Activated CD4-positive, CD25-positive, alpha-beta regulatory T cell treated with anti-CD3 and anti-CD28 coated beads, Interleukin-2, amount 50 U/mL, for 24 hours (primary cell): ENCODE results near the gene TMIGD1.

Experiments
- ATAC-seq, 2 donors: fragments of 150-1000 bp; cut with Tn5 transposase; one replicate each; pipeline ENCODE4 v1.10.0; 2021; ENCODE audit warnings: mild to moderate bottlenecking in 1 of 2, moderate library complexity in 1 of 2

TMIGD1 gene

GRCh38 chr17:30323895-30324319 is 9.9 kb downstream of the TMIGD1 start:
- ATAC-seq: peak; percentile 91 to 94

- no peak for ATAC-seq
These were observed 10.5 kb downstream of the TMIGD1 start for GRCh38 chr17:30323262-30323894.

GRCh38 chr17:30321314-30321713 is 12.5 kb downstream of the TMIGD1 start:
- ATAC-seq: no peak

- ATAC-seq: no peak
These were observed 15.7 kb downstream of the TMIGD1 start for GRCh38 chr17:30318155-30318554.

DNA sequence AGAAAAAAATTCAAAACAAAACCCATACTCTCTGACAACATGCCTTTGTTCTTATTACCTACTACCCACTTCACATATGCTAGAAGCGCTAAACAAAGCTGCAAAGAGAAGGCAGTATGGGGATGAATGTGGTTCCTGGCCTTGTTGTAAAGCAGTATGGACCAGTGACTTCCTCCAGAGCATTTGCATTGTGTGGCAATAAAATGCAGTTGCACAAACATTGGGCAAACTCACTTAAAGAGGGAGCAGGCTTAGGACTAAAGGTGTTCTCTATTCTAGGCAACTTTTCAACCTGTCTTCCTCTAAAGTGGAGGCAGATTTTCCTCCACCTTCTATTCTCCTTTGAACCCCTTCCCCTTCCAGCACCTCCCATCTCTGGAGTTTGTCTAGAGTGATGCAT is 17.1 kb downstream of the TMIGD1 start:
- ATAC-seq: no peak

DNA sequence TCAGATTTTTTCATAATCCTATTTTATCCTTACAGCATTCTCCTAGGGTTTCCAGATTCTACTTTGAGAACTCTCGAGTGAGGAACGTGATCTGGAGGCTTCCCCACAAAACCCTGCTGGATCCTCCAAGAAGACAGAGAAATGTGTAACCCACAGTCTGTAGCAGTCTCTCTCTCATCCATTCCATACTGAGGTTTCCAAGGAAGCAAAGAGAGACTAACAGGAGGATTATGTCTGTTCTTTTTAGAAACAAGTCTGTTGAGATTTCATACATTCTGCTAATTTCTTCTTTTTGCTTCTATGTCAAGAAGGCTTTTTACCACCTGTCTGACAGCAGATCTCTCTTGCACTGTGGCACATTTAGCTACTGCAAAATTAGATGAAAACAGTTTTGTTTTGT is 18.8 kb downstream of the TMIGD1 start:
- ATAC-seq: no peak

- no peak for ATAC-seq
These were observed 19.4 kb downstream of the TMIGD1 start for GRCh38 chr17:30314474-30314873.

DNA sequence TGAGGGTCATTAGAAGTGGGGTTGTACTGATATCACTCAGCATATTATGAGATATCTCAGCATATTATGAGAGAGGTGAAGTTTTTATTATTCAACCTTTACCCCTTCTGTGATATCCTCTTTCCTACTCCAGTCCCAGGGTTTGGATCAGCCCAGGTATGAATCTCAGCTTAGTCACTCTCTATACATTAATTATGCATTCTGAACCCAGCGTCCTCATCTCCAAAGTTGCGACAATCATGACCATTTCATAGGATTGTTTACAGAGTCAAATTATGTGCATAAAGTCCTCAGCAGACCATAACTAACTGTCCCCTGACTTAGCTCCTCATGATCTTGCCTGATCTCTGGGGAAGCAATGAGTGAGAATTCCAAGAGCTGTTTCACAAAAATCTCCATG is 21.6 kb downstream of the TMIGD1 start:
- ATAC-seq: no peak

- no peak for ATAC-seq
These were observed 23.3 kb downstream of the TMIGD1 start for GRCh38 chr17:30310562-30310961.

GRCh38 chr17:30309591-30309990 is 24.3 kb downstream of the TMIGD1 start:
- no peak for ATAC-seq

- ATAC-seq: no peak
These were observed 25.5 kb downstream of the TMIGD1 start for GRCh38 chr17:30308406-30308805.

DNA sequence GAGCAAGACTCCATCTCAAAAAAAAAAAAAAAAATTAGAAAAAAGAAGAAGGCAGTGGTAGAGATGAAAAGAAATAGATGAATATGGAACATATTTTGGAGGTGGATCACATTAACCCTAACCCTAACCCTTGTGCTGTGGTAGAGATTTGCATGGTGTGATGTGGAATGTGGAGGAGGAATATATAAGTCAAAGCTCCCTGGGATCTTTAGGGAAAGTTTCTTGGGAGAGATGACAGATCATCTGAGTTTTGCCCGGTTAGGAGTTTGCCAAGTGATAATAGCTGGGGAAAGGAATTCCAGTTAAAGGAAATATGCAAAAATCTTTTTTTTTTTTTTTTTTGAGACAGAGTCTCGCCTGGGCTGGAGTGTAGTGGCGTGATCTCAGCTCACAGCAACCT is 29.1 kb downstream of the TMIGD1 start:
- ATAC-seq: no peak

DNA sequence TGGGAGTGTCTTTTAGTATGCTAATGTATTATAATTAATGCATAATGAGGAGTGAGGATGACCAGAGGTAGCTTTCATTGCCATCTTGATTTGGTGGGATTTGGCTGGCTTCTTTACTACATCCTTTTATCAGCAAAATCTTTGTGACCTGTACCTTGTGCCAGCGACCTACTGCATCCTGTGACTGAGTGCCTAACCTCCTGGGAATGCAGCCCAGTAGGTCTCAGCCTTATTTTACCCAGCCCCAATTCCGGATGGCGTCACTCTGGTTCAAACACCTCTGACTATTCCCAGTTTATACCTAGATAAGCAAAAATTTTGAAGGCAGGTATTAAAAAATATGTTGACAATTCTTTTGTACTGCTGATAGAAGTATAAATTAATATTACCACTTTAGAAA is 31.6 kb downstream of the TMIGD1 start:
- ATAC-seq: no peak

GRCh38 chr17:30300818-30301217 is 33.0 kb downstream of the TMIGD1 start:
- no peak for ATAC-seq

DNA sequence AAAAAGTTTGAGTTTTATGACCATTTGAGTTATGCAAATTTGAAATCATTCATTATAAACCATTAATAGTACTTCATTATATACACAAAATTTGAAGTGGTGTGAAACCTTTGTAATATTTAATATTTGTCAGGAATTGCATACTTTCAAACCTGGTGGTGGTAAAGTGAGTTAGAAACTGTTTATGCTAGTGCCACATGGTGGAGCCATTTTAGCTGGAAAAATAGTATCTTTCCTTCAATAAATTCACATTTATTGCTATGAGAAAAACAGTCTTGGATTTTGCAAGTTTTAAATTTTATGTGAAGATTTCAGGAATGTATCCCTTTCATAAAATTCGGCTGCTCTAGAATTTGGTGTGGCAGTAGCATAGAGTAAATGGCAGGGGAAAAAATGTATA is 34.9 kb downstream of the TMIGD1 start:
- no peak for ATAC-seq

- no peak for ATAC-seq
These were observed 36.1 kb downstream of the TMIGD1 start for GRCh38 chr17:30297715-30298114.

DNA sequence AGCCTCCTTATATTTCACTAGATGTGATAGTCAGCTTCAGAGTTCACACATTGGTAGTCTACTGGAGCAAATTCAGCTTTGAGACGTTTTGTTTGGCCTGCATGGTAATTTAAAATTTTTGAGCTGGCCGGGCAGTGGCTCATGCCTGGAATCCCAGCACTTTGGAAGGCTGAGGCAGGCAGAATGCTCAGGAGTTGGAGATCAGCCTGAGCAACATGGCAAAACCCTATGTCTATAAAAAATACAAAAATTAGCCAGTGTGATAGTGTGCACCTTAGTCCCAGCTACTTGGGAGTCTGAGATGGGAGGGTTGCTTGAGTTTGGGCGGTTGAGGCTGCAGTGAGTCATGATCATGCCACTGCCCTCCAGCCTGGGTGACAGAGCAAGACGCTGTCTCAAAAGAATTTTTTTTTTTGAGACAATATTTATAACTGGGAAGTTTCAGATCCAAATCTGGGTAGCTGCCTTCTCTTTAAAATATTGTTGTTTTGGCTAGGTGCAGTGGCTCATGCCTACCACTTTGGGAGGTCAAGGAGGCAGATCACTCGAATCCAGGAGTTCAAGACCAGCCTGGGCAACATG is 37.3 kb downstream of the TMIGD1 start:
- no peak for ATAC-seq

DNA sequence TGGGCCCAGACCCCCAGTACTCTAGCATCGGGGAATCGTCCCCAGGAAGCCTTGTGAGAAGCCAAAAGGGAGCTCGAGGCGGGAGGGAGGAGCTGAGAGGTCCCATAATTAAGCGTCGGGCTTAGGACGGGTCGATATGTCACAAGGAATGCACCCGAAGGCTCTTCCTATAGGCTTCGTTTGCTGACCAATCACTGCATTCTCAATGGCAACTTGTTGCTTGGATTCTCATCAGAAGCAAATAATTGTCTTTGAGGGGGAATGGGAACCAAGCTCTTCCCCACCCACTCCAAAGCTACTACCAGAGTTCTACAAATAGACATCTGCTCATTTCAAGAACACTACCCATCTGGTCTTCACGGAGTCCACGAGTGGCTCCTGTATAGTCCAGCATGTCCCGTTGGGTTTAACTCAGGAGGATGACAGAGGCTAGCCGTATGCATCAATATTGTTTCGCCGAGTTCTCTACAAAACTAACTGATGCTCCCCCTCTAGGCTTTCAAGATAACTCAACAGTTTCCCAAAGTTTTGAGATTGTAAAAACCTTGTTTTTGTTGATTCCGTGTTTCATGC is 41.5 kb downstream of the TMIGD1 start:
- peak in 1 of 2 donors; percentile 2 for ATAC-seq

GRCh38 chr17:30291543-30292285 is 42.1 kb downstream of the TMIGD1 start, which contains the start of gene BLMH:
Gene BLMH (minus strand): TSS chr17:30291944. CDS start chr17:30291819, 125 bp downstream.
- peak; percentile 76 to 81 for ATAC-seq

DNA sequence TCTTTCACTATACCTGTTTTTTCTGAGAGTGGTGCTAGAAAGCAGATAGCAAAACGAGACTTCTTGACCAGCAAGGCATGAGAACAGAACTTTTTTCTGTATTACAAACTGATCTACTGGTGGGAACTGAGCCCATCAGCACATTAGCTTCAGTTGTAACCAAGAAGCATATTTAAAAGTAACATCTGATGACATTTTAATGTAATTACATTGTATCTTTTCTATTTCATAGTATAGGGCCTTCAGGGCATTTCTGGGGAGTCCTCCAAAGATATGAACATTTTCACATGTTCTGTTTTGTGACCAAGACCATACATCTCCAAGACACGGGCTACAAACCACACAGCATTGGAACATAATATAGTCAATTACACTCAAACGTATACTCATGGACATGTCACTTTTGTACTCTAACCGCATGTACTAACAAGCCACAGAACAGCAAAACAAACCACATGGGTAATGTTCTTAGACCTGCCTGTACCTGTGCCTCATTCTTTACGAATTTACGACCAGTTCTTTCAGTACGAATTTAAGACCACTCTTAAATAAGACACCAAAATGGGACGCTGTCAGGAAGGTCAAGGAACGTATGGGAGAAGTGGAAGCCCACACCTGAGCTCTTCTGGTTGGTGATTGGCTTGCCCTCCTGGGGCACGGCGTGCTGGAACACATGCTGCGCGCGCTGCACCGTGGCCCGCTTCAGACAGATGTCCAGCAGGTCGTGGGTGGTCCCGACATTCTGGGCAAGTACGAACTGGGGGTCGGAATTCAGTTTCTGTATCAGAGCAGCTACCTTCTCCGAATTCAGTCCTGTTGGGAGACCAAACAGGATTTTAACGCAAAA is 42.9 kb downstream of the TMIGD1 start:
- peak; percentile 75 to 82 for ATAC-seq

GRCh38 chr17:30290077-30290476 is 43.8 kb downstream of the TMIGD1 start:
- no peak for ATAC-seq

DNA sequence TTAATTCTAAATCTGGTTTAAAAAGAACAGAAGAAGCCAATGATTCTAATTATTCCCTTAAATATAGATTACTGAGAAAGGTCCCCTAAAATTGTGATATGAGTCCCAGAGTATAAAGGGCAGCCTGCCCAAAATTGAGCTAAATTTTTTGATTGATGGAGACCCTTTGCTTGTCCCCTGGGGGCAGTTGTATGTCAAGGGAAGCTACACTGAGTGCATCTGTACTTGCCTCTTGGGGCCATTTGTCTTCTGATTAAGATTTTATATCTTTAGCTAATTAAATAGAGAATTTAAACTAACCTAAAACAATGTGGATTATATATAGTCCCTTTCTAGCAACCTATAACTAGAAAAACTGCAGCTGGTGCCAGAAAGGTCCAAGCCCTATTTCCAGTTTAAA is 54.7 kb downstream of the TMIGD1 start:
- ATAC-seq: no peak

GRCh38 chr17:30278032-30278431 is 55.8 kb downstream of the TMIGD1 start:
- ATAC-seq: no peak
